SHP77 treated with DMSO at 0.1 percent for 48 hours (cell line): ENCODE measurements around the gene DGKG.

ENCODE experiments used
- DNase-seq: peaks from one replicate; lab custom pipeline; 2025; lab: John Stamatoyannopoulos, UW

DGKG gene

GRCh38 chr3:186367631-186368030 is 5.6 kb upstream of the DGKG start:
- DNase-seq: no peak

DNA sequence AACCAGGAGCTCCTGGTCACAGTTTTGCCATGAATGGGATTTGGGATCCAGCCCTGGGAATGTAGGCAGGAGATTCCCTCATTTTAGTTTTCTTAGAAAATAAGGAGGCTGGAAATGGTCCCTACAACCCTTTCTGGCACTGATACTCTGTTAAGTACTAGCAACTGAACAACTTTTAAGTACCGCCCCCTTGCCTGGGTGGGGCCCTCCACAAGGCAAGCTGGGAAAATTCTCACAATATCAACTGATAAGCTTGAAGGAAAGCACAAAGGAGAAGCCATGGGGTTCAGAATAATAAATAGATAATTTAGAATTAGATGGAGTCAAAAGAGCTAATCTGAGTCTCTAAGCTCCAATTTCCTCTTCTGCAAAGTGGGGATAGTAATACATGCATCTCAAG is 4.2 kb upstream of the DGKG start:
- DNase-seq: no peak

DNA sequence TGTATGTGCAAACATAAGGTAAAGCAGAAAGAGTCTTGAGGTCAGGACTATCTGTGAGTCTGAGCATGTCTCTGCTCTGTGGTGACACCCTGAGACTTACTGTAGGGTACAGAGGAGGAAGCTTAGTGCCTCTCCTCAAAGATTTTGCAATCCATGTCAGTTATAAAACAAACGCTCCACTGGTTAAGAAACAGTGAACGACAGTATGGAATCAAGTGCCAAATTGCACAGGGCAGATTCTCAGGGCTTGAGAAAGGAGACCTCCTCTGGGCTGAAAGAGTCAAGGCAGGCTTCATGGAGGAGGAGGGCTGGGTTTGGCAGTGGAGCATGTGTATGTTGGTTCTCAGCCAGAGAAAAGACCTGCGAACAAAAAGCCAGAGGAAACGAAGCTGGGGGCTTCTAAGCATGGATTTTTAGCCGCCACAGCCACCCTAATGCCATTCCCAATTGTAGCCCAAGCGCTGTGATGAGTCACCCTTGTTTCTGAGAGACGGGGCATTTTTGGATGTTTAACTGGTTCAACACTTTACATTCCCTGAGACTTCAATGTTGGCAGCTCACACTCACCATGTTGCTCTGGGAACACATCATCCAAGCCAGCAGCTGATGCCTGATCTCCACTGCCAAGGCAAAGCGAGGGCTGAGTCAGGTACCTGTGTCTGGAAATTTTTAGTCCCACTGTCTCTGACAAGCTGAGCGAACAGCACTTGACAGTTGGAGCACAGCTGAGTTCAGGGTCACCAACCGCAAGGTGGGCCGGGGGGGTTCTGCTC is 3.4 kb upstream of the DGKG start:
- DNase-seq: no peak

GRCh38 chr3:186362988-186363387 is 954 bp upstream of the DGKG start:
- DNase-seq: no peak

- no peak for DNase-seq
Observed at GRCh38 chr3:186362537-186362842, 456 bp upstream of the DGKG start.

DNA sequence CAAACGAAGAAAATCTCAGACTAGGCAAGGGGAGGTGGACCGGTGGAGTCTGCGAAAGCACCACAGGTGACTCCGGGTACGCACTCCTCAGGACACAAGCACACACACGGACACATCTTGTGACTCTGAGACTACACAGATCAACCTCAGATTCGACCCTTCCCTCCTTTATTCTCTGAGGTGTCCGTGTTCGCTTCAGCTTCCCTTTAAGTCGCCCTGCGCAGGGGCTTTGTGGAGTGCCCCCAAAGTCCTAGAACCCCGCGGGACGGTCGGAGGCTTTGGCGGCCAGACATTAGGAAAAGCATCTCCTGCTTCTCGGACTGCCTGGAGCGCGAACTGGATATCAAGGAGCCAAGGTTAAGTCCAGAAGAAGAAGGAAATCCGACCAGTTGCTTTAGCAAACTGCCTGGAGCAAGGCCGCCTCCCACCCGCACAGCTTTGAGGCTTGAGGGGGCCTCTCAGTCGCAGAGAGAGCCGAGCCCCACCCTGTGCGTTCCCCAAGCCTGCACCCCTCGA is 730 bp downstream of the DGKG start:
- DNase-seq: no peak

DNA sequence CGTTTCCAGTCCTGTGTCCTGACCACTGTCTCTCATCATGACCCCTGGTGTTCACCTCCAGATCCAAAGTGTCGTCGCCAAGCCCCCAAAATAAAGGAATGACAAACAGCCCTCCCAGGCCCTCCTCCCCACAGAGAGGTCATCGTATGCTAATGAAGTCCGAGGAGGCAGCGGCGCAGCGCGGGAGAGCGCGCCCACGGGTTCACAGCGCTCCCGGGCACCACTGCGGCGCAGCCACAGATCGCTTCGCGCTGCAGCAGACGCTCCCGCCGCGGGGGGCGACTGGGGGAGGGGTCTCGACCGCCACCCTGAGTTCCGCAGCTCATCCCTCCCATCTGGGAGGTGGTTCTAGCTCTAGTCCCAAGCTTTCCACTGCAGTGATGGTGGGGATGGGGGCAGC is 1.3 kb downstream of the DGKG start:
- DNase-seq: no peak

GRCh38 chr3:186359078-186359477 is 3.0 kb downstream of the DGKG start:
- no peak for DNase-seq

- DNase-seq: no peak
Observed at GRCh38 chr3:186356152-186356551, 5.9 kb downstream of the DGKG start.

DNA sequence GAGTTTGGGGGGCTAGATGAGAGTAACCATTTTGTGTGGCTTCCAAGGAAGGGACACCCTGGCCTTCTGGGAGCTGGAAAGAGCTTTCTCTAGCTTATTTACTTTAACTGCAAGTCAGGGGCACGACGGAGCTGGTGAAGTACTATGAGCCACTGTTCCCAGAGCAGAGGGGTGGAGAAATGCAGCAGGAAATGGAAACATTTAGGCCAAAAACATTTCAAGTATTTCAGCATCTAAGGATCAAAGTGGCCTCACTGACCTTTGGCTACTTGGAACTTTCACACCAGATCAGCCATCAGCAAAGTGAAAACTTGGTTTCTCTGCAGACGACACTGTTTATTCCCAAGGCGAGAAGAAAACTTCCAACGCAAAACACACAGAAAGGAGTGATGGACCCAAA is 7.9 kb downstream of the DGKG start:
- DNase-seq: no peak

GRCh38 chr3:186352369-186352768 is 9.7 kb downstream of the DGKG start:
- DNase-seq: no peak

GRCh38 chr3:186342197-186342596 is 19.8 kb downstream of the DGKG start:
- no peak for DNase-seq

GRCh38 chr3:186340204-186340603 is 21.8 kb downstream of the DGKG start:
- DNase-seq: no peak

DNA sequence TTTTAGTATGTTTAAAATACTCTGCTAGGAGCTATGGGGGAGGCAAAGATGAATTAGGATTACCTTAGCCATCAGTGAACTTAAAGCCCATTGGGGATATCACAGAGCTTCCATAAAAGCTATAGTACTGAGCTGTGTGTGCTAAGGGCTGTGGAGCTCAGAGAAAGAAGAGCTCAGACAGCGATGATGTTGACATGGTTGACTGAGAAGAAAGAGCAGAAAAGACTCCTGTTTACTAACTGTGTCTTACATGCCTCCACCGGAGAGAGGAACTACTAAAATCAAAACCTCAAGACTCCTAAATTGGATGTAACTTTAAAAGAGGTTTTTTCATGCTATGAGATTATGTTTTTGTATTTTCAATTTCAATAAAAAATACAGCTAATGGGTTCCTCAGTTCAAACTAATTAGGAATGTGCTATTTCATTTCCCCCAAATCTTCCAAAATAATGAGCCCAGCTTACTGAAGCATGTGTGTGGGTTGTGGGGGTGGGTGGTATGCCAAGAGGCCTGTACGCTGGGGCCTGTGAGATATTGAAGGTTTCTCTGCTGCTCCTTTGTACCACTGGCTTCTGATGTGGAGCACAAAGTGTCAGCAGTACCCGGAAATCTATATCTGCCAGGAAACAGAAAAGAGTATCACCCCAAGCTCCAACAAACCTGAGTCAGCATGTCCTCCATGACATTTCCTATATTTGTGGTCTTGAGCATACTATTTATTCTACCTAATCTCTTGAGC is 22.7 kb downstream of the DGKG start:
- DNase-seq: no peak

DNA sequence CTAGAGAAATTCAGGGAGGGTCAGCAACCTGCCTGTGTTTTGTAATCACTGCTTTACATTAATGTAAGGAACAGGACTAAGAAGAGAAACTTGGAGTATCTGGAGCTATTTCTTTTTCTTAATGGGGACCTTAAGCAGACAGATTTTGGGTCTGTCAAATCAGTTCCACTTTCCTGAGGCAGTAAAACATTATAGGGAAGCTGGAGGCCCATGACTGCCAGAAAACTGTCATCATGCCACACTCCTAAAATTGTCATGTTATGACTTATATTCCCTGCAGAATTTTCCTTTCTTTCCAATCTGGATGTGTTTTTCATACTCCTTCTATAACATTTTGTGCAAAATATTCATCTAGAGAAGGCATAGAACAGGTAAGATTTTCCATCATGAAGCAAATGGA is 28.8 kb downstream of the DGKG start:
- no peak for DNase-seq

- DNase-seq: no peak
Observed at GRCh38 chr3:186330772-186331460, 31.1 kb downstream of the DGKG start.

GRCh38 chr3:186329589-186329988 is 32.4 kb downstream of the DGKG start:
- no peak for DNase-seq

DNA sequence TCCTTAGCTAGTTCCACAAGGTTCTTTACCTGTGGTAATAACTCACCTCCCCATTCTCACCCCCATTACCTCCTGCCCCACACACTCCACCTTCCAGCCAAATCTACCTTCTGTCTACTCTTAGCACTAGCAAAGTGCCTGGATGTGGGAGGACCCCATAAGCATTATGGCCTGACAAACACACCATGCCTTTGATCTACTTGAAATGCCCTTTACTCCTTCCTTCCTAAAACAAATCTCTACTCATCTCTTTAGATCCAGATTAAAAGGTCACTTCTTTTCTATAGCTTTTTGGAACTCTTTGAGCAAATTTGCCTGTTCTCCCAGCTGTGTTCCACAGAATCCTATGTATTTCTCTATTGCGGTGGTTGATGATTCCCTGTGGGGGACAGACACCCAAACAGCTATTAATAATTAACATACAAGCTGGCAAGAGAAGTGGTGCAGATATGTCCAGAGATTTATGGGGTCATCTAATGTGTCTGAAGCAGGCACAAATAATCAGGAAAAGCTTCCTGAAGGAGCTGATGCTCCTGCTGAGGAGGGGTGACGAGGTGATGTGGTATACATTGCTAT is 34.0 kb downstream of the DGKG start:
- no peak for DNase-seq

DNA sequence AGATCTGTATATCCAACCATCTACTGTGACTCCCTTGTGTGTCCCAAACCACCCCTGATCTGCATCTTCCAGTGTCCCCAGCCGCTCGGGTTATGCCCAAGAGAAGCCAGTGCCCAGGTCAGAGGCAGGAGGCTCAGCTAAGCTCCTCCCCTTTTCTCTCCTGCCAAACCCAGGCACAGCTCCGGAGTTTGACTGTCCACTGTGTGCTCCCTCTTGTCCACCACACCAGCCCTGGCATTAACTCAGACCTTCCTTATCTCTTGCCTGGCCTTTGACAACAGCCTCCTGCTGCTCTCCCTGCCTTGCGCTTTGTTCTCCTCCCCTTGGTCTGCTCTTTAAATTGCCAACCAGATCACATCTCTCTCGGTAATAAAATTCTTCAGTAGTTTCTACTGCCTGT is 39.3 kb downstream of the DGKG start:
- DNase-seq: no peak

DNA sequence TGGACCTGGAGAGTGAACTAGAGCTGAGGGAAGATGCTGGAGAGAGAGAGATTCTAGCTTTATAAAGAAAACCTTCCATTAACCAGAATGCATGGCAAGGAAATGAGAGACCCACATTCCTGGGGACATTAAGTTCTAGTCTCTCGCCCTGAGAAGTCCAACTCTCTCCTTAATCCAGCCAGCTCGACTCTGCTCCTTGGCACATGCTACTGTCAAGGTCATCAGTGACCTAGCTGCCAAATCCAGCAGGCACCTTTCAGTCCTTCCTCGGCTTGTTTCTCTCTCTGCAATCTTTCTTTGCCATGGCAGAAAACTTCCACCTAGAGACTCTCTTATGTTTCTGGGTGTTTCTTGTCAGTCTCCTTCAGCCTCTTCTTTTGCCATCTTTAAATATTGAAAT is 40.3 kb downstream of the DGKG start:
- no peak for DNase-seq

GRCh38 chr3:186320862-186321568 is 41.0 kb downstream of the DGKG start:
- no peak for DNase-seq

- DNase-seq: no peak
Observed at GRCh38 chr3:186319945-186320344, 42.1 kb downstream of the DGKG start.
